ENCODE data around the gene TRIM9.

TRIM9 gene

DNA sequence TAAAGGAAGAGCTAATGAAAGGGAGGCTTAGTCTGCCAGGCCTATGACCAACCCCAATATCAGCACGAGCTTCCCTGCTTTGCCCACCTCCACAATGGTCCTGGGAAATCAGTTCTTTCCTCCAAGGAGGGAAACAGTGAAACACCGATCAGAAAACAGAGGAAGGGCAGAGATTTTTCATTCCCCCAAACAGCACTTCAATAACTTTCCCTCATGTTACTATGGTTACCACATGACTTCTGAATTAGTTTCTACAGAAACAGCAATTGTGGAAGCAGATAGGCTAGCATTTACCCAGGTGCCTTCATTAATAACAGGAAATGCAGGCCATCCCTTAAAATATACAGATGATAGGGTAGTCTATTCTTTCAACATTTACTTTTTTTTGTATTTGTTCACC lies 35.9 kb downstream of the TRIM9 start:
- Histone ChIP-seq H2AFZ (ENCODE audit: low read length) (no peak overlapping the region), H3K27me3 (ENCODE audit: insufficient read depth, low read length, poor library complexity, severe bottlenecking) (peaks cover 6% of the 10 kb centered on the region), H3K4me1 (ENCODE audit: insufficient read depth, low read length, poor library complexity, severe bottlenecking) (peaks cover 4% of the 10 kb centered on the region), H3K79me2 (ENCODE audit: insufficient read depth, low read length) (no peaks in the 10 kb centered on the region), H4K20me1 (ENCODE audit: insufficient read depth, low read length, poor library complexity, severe bottlenecking) (no peaks in the 10 kb centered on the region), H3F3A (ENCODE audit: low read depth) (no peaks in the 10 kb centered on the region), H3K4me3 (ENCODE audit: low read length, poor library complexity, severe bottlenecking) (no peak overlapping the region), H3K9ac (ENCODE audit: low read depth, low read length, poor library complexity, severe bottlenecking) (no peak overlapping the region), H3K9me3 (ENCODE audit: insufficient read depth, low read depth, low read length) (peaks cover 11% of the 10 kb centered on the region; the same call in 1 of the 2 replicates), H3K36me3 (ENCODE audit: insufficient read depth, low read length) (no peaks in the 10 kb centered on the region), H3K4me2 (ENCODE audit: low read depth, low read length, poor library complexity, severe bottlenecking) (no peak overlapping the region), H3K9me2 (replicated peaks; ENCODE audit: low read depth, low read length) (no peaks in the 10 kb centered on the region)
- TF ChIP-seq, protein P1, sequence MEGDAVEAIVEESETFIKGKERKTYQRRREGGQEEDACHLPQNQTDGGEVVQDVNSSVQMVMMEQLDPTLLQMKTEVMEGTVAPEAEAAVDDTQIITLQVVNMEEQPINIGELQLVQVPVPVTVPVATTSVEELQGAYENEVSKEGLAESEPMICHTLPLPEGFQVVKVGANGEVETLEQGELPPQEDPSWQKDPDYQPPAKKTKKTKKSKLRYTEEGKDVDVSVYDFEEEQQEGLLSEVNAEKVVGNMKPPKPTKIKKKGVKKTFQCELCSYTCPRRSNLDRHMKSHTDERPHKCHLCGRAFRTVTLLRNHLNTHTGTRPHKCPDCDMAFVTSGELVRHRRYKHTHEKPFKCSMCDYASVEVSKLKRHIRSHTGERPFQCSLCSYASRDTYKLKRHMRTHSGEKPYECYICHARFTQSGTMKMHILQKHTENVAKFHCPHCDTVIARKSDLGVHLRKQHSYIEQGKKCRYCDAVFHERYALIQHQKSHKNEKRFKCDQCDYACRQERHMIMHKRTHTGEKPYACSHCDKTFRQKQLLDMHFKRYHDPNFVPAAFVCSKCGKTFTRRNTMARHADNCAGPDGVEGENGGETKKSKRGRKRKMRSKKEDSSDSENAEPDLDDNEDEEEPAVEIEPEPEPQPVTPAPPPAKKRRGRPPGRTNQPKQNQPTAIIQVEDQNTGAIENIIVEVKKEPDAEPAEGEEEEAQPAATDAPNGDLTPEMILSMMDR (conservative IDR thresholded peaks at IDR 0.05; ENCODE audit: low read length): no peak

DNA sequence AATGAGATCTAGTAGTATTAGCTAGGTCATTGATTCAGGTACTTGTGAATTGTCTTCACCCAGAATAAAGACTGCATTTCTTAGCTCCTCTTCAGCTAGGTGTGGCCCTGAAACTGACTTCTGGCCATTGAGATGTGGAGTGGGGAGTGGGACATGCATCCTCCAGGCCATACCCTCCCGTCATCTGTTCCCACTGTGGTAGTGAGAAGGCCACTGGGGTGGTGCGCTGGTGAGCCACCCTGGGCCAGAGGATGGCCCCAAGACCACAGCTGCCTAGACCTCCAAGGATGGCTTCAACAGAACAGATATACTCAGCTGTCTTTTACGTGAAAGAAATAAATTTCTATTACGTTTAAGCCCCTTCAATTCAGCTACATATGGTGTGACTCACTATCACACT lies 36.5 kb downstream of the TRIM9 start:
- Histone ChIP-seq H3K4me1 (ENCODE audit: insufficient read depth, low read length, poor library complexity, severe bottlenecking) (no peaks in the 10 kb centered on the region), H3K36me3 (ENCODE audit: insufficient read depth, low read length) (no peaks in the 10 kb centered on the region), H2AFZ (ENCODE audit: low read length) (no peak overlapping the region), H3K9ac (ENCODE audit: low read depth, low read length, poor library complexity, severe bottlenecking) (no peak overlapping the region), H3K9me2 (replicated peaks; ENCODE audit: low read depth, low read length) (no peaks in the 10 kb centered on the region), H4K20me1 (ENCODE audit: insufficient read depth, low read length, poor library complexity, severe bottlenecking) (no peaks in the 10 kb centered on the region), H3K4me3 (ENCODE audit: low read length, poor library complexity, severe bottlenecking) (no peak overlapping the region), H3K4me2 (ENCODE audit: low read depth, low read length, poor library complexity, severe bottlenecking) (no peak overlapping the region), H3K27me3 (ENCODE audit: insufficient read depth, low read length, poor library complexity, severe bottlenecking) (peaks cover 6% of the 10 kb centered on the region), H3K79me2 (ENCODE audit: insufficient read depth, low read length) (no peaks in the 10 kb centered on the region), H3F3A (ENCODE audit: low read depth) (no peaks in the 10 kb centered on the region), H3K9me3 (ENCODE audit: insufficient read depth, low read depth, low read length) (peaks cover 11% of the 10 kb centered on the region; the same call in 1 of the 2 replicates)
- no peak for TF ChIP-seq EZH2phosphoT487 (IDR thresholded peaks at IDR 0.05; ENCODE audit: borderline replicate concordance)
- TF ChIP-seq, protein P1 (conservative IDR thresholded peaks at IDR 0.05; ENCODE audit: low read length): no peak

DNA sequence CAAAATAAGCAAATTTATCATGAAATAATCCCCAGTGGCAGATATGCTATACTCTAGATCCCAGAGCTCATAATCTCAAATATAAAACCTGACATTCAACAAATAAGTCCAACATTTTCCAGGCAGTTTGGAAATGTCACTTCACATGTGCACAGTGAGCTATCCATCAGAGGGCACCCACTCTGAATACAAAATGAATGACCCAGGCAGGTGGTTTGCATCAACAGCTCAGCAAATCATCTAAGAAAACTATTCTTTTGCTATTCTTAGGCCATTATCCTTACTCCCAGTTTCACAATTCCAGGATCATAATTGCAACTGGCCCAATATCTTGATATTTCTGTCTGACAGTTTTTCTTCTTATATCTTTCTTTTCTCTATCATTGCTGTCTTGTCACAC lies 38.5 kb downstream of the TRIM9 start:
- no peaks in the 10 kb centered on the region for H3K9me2 ChIP-seq (replicated peaks; ENCODE audit: low read depth, low read length)
- no peak overlapping the region for H3K4me2 ChIP-seq (ENCODE audit: low read depth, low read length, poor library complexity, severe bottlenecking)
- H3K4me3 ChIP-seq (ENCODE audit: low read length, poor library complexity, severe bottlenecking): no peak overlapping the region
- TF ChIP-seq, protein P1 (conservative IDR thresholded peaks at IDR 0.05; ENCODE audit: low read length): no peak
- no peak for TF ChIP-seq EZH2phosphoT487 (IDR thresholded peaks at IDR 0.05; ENCODE audit: borderline replicate concordance)
- H3F3A ChIP-seq (ENCODE audit: low read depth): no peaks in the 10 kb centered on the region
- H3K36me3 ChIP-seq (ENCODE audit: insufficient read depth, low read length): no peaks in the 10 kb centered on the region
- no peaks in the 10 kb centered on the region for H3K9me3 ChIP-seq (ENCODE audit: insufficient read depth, low read depth, low read length)
- H2AFZ ChIP-seq (ENCODE audit: low read length): no peak overlapping the region
- H3K4me1 ChIP-seq (ENCODE audit: insufficient read depth, low read length, poor library complexity, severe bottlenecking): no peaks in the 10 kb centered on the region
- H3K9ac ChIP-seq (ENCODE audit: low read depth, low read length, poor library complexity, severe bottlenecking): no peak overlapping the region
- no peaks in the 10 kb centered on the region for H3K79me2 ChIP-seq (ENCODE audit: insufficient read depth, low read length)
- H4K20me1 ChIP-seq (ENCODE audit: insufficient read depth, low read length, poor library complexity, severe bottlenecking): no peaks in the 10 kb centered on the region
- no peaks in the 10 kb centered on the region for H3K27me3 ChIP-seq (ENCODE audit: insufficient read depth, low read length, poor library complexity, severe bottlenecking)
